ENCODE measurements around the gene NUMA1. TPM values are rescaled to one million over a fixed set of nuclear protein-coding genes. Genes with fewer than 3 reads are reported as not detected.

The NUMA1 gene
- total and polyA plus RNA-seq, 2 of the 8 experiments (the other 6 are each of a cell fraction or from before 2014, with no cell fraction given): 101 to 107 TPM

DNA sequence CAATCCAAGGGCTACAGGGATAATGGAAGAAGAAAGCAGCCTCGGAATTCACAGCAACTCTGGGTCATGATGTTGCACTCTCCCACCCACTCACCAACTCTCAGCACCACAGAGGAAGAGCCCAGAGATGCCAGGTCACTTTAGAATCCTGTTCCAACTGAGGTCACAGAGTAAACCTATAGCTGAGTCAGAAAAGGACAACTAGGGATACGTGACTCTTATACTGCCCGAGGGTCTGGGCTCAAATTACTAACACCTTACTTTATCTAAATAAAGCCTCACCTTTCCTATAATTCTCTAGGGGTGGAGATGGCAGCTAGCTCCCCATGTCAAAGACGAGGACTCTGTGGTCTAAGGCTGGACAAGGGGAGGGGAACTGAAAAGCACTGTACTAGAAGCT lies 57.0 kb downstream of the NUMA1 start:
- Histone ChIP-seq H3K14ac (ENCODE audit: insufficient read length) (no peak overlapping the region), H2BK120ac (replicated peaks; ENCODE audit: low read depth, low read length) (no peak overlapping the region), H3K4ac (replicated peaks; ENCODE audit: insufficient read length, low read depth, low read length) (no peak overlapping the region), H3K23ac (ENCODE audit: insufficient read length) (no peak overlapping the region), H3K79me2 (ENCODE audit: control insufficient read depth in 1 of 2, insufficient read depth in 2 of 2, low read length in 2 of 2) (no peaks in the 10 kb centered on the region; a peak in 1 of 4 replicates), H3K36me3 (ENCODE audit: control insufficient read depth in 2 of 4, insufficient read depth in 4 of 4, low read length in 3 of 4) (peaks cover 37 to 63% (median 58%) of the 10 kb centered on the region in 4 experiments), H4K8ac (ENCODE audit: extremely low read depth, insufficient read depth, low read length) (no peak overlapping the region), H3K27ac (ENCODE audit: low read depth, low read length) (no peak overlapping the region), H3K4me1 (replicated peaks in 1 of 4; ENCODE audit: control insufficient read depth in 3 of 4, insufficient read depth in 4 of 4, low read length in 3 of 4) (no peaks in the 10 kb centered on the region), H3K4me2 (ENCODE audit: insufficient read depth in 1 of 2, low read depth in 2 of 2, low read length in 2 of 2) (no peak overlapping the region), H2BK5ac (ENCODE audit: low read depth, low read length) (no peak overlapping the region), H3K18ac (ENCODE audit: extremely low read depth, low read length) (no peak overlapping the region), H2BK20ac (ENCODE audit: low read length) (no peak overlapping the region), H2AFZ (ENCODE audit: low read length) (no peak overlapping the region), H2AK5ac (ENCODE audit: low read depth, low read length) (no peak overlapping the region), H4K5ac (ENCODE audit: insufficient read length, low read depth, low read length) (no peak overlapping the region), H3K4me3 (ENCODE audit: extremely low read depth in 1 of 4, insufficient read depth in 2 of 4, low read depth in 3 of 4, low read length in 4 of 4) (no peak overlapping the region), H3K23me2 (ENCODE audit: low read depth, low read length) (no peaks in the 10 kb centered on the region), H4K20me1 (replicated peaks in 1 of 2; ENCODE audit: control insufficient read depth in 1 of 2, insufficient read depth in 2 of 2, low read length in 2 of 2) (peaks cover 10% of the 10 kb centered on the region in 2 experiments), H4K91ac (replicated peaks; ENCODE audit: insufficient read length, low read length) (no peak overlapping the region), H3K79me1 (ENCODE audit: low read depth, low read length) (no peaks in the 10 kb centered on the region; the same call in 1 of the 2 replicates), H3K27me3 (replicated peaks in 1 of 4; ENCODE audit: control insufficient read depth in 3 of 4, extremely low read depth in 1 of 4, insufficient read depth in 3 of 4, low read length in 3 of 4) (no peaks in the 10 kb centered on the region), H3K56ac (replicated peaks; ENCODE audit: insufficient read length, low read depth, low read length) (no peak overlapping the region), H3K9ac (replicated peaks in 1 of 4; ENCODE audit: extremely low read depth in 1 of 4, low read depth in 3 of 4, low read length in 3 of 4) (no peak overlapping the region), H2BK12ac (ENCODE audit: low read depth, low read length) (no peak overlapping the region), H3K9me3 (ENCODE audit: insufficient read depth in 2 of 2, low read depth in 1 of 2, low read length in 1 of 2) (no peaks in the 10 kb centered on the region), H2BK15ac (ENCODE audit: low read length) (no peak overlapping the region)
- DNase-seq (ENCODE audit: low read depth in 1 of 2, low spot score in 2 of 2) (no peak), FAIRE-seq (no peak)
- no peak for TF ChIP-seq JUN (IDR thresholded peaks at IDR 0.05; ENCODE audit: low read depth, low read length)
- no peak for TF ChIP-seq POU5F1 (IDR thresholded peaks at IDR 0.05; ENCODE audit: low read depth, low read length)
- TF ChIP-seq HDAC6 (IDR thresholded peaks at IDR 0.05; ENCODE audit: low read depth, low read length): no peak
- no peak for TF ChIP-seq POLR2AphosphoS5 (IDR thresholded peaks at IDR 0.05; ENCODE audit: low read depth, low read length)
- ChIA-PET CTCF (ENCODE audit: partially characterized antibody) (interaction anchor here (0.8 to 25.0 kb wide), 14 partner anchors 7 to 158 kb away, joined by 3 to 423 read pairs (median 6); partner anchors contain the start of gene LAMTOR1), POLR2A (ENCODE audit: partially characterized antibody) (interaction anchor here (0.7 to 3.7 kb wide), 3 partner anchors 16 to 74 kb away, joined by 3 to 40 read pairs (median 3); no protein-coding TSS in a partner anchor)
- WGBS, 2 experiments (ENCODE audit: extremely low coverage in 1 of 2, insufficient coverage in 1 of 2, insufficient read length in 1 of 2, insufficient replicate concordance in 2 of 2, low coverage in 1 of 2, low lambda C conversion rate in 2 of 2, missing lambda C conversion rate in 1 of 2): 92% methylated on average over 4 of the region's 4 CpGs; no CpG with 5 or more reads in 1 of the 2 experiments
